GM12801 (cell line): ENCODE results near the gene BPIFB6.

Experiments used
- CTCF ChIP-seq: IDR thresholded peaks from one replicate; pipeline ENCODE4 v1.5.1; 2011; ENCODE audit warnings: control low read depth; ENCODE audit not compliant: insufficient read length; ENCODE audit errors: extremely low read depth

BPIFB6 gene

GRCh38 chr20:33031531-33031930 lies at the start of gene BPIFB6:
Gene BPIFB6 (plus strand): TSS chr20:33031648. CDS start chr20:33031648, 0 bp downstream.
- TF ChIP-seq CTCF, result no peak

GRCh38 chr20:32982617-32983458 lies 48.6 kb upstream of the BPIFB6 start:
- TF ChIP-seq CTCF, result no peak

- no peak for TF ChIP-seq CTCF
These were observed 47.9 kb upstream of the BPIFB6 start for GRCh38 chr20:32983459-32984112.

GRCh38 chr20:32984196-32984595 lies 47.3 kb upstream of the BPIFB6 start:
- no peak for TF ChIP-seq CTCF

GRCh38 chr20:32984631-32985354 lies 46.7 kb upstream of the BPIFB6 start:
- no peak for TF ChIP-seq CTCF

GRCh38 chr20:32985596-32985995 lies 45.9 kb upstream of the BPIFB6 start:
- no peak for TF ChIP-seq CTCF

GRCh38 chr20:32986331-32986966 lies 45.0 kb upstream of the BPIFB6 start:
- TF ChIP-seq CTCF, result no peak
